Activated naive CD8-positive, alpha-beta T cell treated with anti-CD3 and anti-CD28 coated beads, Interleukin-2, amount 10 ng/mL, durations not matched to agents 7 days and 5 days (primary cell): ENCODE data around the gene MTARC2. TPM values are rescaled to one million over a fixed set of nuclear protein-coding genes. Genes with fewer than 3 reads are reported as not detected.

ENCODE experiments used
- ATAC-seq: fragments of 150-1000 bp; cut with Tn5 transposase; one replicate; pipeline ENCODE4 v1.10.0; 2021; ENCODE audit warnings: low read depth, moderate library complexity
- POLR2A ChIA-PET: fragments of 350-600 bp; sonication (Branson Sonifier 250); formaldehyde crosslinking; loops from one replicate; lab custom pipeline; 2021; ENCODE audit warnings: antibody characterized with exemption; lab: Charles Lee
- DNase-seq: peaks from one replicate; pipeline ENCODE4 v3.0.0; 2021
- H3K27ac Mint-ChIP-seq: one replicate; pipeline ENCODE4 v1.8.0; 2022; ENCODE audit warnings: mild to moderate bottlenecking, mixed read lengths
- H3K27me3 Mint-ChIP-seq: one replicate; pipeline ENCODE4 v1.8.0; 2022; ENCODE audit warnings: mild to moderate bottlenecking, moderate library complexity, mixed read lengths
- H3K36me3 Mint-ChIP-seq: one replicate; pipeline ENCODE4 v1.8.0; 2021; ENCODE audit warnings: mild to moderate bottlenecking, mixed read lengths
- H3K4me1 Mint-ChIP-seq: one replicate; pipeline ENCODE4 v1.8.0; 2021; ENCODE audit warnings: mixed read lengths
- H3K4me3 Mint-ChIP-seq: one replicate; pipeline ENCODE4 v1.8.0; 2022; ENCODE audit warnings: mild to moderate bottlenecking, moderate library complexity, mixed read lengths
- H3K9me3 Mint-ChIP-seq: one replicate; pipeline ENCODE4 v1.8.0; 2021; ENCODE audit warnings: mixed read lengths
- total RNA-seq, 2 experiments: library from RNA; stranded (reverse); gene quantifications; one replicate each; pipeline ENCODE4 v1.2.3, GENCODE V29; 2021

The MTARC2 gene
- total RNA-seq, 2 experiments from 2014 or later: not detected

- Mint-ChIP-seq H3K4me3 (no peak overlapping the region), H3K36me3 (no peaks in the 10 kb centered on the region), H3K27me3 (peaks cover 30% of the 10 kb centered on the region), H3K27ac (no peak overlapping the region), H3K9me3 (no peaks in the 10 kb centered on the region), H3K4me1 (no peaks in the 10 kb centered on the region)
- no peak for DNase-seq
- POLR2A ChIA-PET: no interaction called here
- ATAC-seq: no peak
Measured at GRCh38 chr1:220741825-220742224, 6.3 kb upstream of the MTARC2 start.

GRCh38 chr1:220742520-220742919, 5.6 kb upstream of the MTARC2 start:
- Mint-ChIP-seq H3K27me3 (peaks cover 36% of the 10 kb centered on the region), H3K4me3 (no peak overlapping the region), H3K36me3 (no peaks in the 10 kb centered on the region), H3K27ac (no peak overlapping the region), H3K4me1 (no peaks in the 10 kb centered on the region), H3K9me3 (no peaks in the 10 kb centered on the region)
- no peak for DNase-seq
- POLR2A ChIA-PET: no interaction called here
- no peak for ATAC-seq

- DNase-seq (no peak), ATAC-seq (no peak)
- POLR2A ChIA-PET: no interaction called here
- Mint-ChIP-seq H3K4me1 (peaks cover 5% of the 10 kb centered on the region), H3K27ac (no peak overlapping the region), H3K4me3 (no peak overlapping the region), H3K27me3 (peaks cover 50% of the 10 kb centered on the region), H3K36me3 (no peaks in the 10 kb centered on the region), H3K9me3 (no peaks in the 10 kb centered on the region)
Measured at GRCh38 chr1:220746851-220747250, 1.3 kb upstream of the MTARC2 start.

DNA sequence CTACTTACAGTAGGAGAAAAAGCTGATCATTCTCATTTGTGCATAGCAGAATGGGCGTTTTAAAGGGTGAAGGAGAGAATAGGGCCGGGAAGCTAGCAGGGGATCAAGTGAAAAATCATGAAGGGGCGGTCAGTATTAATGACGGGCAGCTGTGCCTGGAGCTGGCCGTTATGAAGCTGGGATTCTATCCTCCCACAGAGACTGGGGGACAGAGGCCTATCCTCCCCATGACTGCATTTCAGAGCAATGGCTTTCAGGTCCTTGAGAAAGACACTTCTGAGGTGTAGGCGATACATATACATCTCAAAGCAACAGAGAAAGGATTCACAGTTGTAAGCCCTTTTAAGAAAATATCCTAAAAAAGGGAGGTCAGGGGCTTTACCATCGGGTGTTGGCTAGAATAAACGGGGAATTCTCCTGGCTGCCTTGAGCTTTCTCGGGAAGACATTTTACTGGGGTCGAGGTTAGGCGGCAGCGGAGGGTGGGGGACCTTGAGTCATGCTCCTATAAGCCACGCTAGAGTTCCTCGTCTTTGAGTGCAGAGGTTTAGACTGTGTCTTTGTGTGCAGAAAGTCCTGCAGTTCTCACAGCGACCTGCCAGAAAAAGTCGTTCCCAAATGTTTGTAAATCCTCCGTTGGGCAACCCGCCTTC, 559 bp upstream of the MTARC2 start:
- no peak for DNase-seq
- no peak for ATAC-seq
- H3K4me3 Mint-ChIP-seq: peak overlapping the region; percentile 64
- no peaks in the 10 kb centered on the region for H3K36me3 Mint-ChIP-seq
- POLR2A ChIA-PET: no interaction called here
- H3K4me1 Mint-ChIP-seq: peaks cover 5% of the 10 kb centered on the region
- H3K9me3 Mint-ChIP-seq: no peaks in the 10 kb centered on the region
- peaks cover 50% of the 10 kb centered on the region for H3K27me3 Mint-ChIP-seq
- no peak overlapping the region for H3K27ac Mint-ChIP-seq

DNA sequence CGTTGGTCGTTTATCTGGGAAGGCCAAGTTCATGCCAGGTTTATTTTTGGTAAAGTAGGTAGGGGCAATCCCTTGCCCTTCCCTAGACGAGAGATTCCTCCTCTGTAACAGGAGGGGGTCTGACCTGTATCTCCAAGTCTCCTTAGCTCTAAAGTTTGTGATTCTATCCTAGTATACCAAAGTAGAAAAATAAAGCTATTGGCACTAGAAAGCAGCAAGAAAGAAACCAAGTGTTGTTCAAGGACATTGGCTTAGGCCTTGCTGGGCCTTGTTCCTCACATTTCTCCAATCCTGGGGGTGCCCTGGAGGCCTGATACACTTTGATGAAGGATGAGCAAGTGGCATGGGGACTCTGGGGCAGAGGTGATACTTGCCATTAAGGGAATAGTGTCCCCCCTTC, 814 bp downstream of the MTARC2 start:
- Mint-ChIP-seq H3K36me3 (no peaks in the 10 kb centered on the region), H3K4me1 (peaks cover 5% of the 10 kb centered on the region), H3K27me3 (peaks cover 50% of the 10 kb centered on the region), H3K9me3 (no peaks in the 10 kb centered on the region), H3K27ac (no peak overlapping the region), H3K4me3 (peak overlapping the region; percentile 55)
- DNase-seq (no peak), ATAC-seq (no peak)
- POLR2A ChIA-PET: no interaction called here

DNA sequence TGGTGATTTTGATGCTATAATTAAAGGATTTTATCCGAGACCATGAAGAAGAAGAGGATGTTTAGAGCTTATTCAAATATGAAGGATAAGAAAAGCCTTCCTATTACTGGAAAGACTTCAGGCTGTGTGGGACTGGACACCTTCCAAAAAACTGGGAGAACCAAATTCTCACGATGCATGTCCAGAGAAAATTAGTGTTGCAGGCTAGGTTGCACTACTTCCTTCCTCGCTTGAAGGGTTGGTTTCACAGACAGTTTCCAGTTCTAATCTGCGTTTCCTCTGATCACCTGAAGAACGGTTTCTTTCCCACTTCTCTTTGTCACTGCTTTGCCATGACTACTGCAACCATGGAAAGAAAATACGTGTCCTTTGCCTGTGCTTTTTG, 2.0 kb downstream of the MTARC2 start:
- Mint-ChIP-seq H3K27ac (no peak overlapping the region), H3K36me3 (no peaks in the 10 kb centered on the region), H3K4me3 (no peak overlapping the region), H3K27me3 (peaks cover 48% of the 10 kb centered on the region), H3K9me3 (no peaks in the 10 kb centered on the region), H3K4me1 (peaks cover 5% of the 10 kb centered on the region)
- DNase-seq (no peak), ATAC-seq (no peak)
- POLR2A ChIA-PET: no interaction called here

DNA sequence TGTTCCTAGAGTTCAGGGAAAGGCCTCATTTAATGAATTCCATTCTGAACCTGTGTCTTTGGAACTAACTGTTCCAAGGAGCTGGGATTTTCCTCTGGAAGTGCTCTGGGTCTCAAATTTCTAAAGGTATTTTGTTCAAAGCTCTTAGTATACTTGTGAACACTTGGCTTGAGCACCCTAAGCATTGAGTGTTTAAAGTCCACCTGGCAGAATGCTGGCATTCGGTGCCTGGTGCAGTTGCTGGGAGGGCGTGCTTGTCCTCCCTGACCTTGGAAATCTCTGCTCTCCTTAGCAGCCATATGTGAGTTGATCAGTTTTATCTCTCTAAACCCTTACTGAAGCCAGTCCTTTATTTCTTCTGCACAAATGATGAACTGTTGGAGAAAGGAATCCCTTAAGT, 3.0 kb downstream of the MTARC2 start:
- H3K4me3 Mint-ChIP-seq: no peak overlapping the region
- ATAC-seq (no peak), DNase-seq (no peak)
- no peaks in the 10 kb centered on the region for H3K36me3 Mint-ChIP-seq
- POLR2A ChIA-PET: no interaction called here
- peaks cover 5% of the 10 kb centered on the region for H3K4me1 Mint-ChIP-seq
- H3K27me3 Mint-ChIP-seq: peaks cover 46% of the 10 kb centered on the region
- no peaks in the 10 kb centered on the region for H3K9me3 Mint-ChIP-seq
- H3K27ac Mint-ChIP-seq: no peak overlapping the region

- Mint-ChIP-seq H3K36me3 (no peaks in the 10 kb centered on the region), H3K4me1 (no peaks in the 10 kb centered on the region), H3K27me3 (peaks cover 20% of the 10 kb centered on the region), H3K4me3 (no peak overlapping the region), H3K27ac (no peak overlapping the region), H3K9me3 (no peaks in the 10 kb centered on the region)
- POLR2A ChIA-PET: no interaction called here
- no peak for DNase-seq
- no peak for ATAC-seq
Measured at GRCh38 chr1:220754212-220754917, 6.2 kb downstream of the MTARC2 start.

DNA sequence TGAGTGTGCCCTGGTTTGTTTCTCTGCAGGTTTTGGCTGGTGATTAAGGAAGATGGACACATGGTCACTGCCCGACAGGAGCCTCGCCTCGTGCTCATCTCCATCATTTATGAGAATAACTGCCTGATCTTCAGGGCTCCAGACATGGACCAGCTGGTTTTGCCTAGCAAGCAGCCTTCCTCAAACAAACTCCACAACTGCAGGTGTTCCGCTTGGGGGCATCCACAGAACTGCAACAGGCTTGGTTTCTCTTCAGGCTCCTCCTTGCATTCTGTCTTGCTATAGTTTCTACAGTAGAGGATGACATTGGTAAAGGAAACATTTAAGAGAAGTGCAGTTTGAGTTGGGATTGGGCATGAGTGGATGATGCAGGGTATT, 6.8 kb downstream of the MTARC2 start:
- no peak overlapping the region for H3K4me3 Mint-ChIP-seq
- no peak overlapping the region for H3K27ac Mint-ChIP-seq
- no peaks in the 10 kb centered on the region for H3K36me3 Mint-ChIP-seq
- no peaks in the 10 kb centered on the region for H3K4me1 Mint-ChIP-seq
- ATAC-seq (no peak), DNase-seq (no peak)
- POLR2A ChIA-PET: no interaction called here
- H3K9me3 Mint-ChIP-seq: no peaks in the 10 kb centered on the region
- peaks cover 15% of the 10 kb centered on the region for H3K27me3 Mint-ChIP-seq

DNA sequence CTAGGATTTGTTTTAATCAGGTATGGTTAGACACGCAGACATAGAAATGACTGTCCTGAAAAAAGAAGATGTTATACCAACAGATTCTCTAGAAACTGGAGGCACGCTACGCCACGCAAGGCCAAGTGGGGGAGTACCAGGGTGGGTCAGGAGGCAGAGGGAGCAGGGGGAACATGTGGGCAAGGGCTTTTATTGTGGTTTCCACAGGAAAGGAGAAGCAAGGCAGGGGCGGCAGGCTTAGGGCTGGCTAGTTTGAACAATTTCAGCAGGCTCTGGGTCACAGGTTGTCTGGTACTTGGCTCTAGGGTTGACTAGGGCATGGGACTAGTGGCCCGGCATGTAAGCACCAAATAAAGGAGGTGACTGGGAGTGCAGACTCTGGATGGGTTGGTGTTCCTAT, 7.2 kb downstream of the MTARC2 start:
- H3K27me3 Mint-ChIP-seq: peaks cover 11% of the 10 kb centered on the region
- POLR2A ChIA-PET: no interaction called here
- ATAC-seq (no peak), DNase-seq (no peak)
- H3K36me3 Mint-ChIP-seq: no peaks in the 10 kb centered on the region
- H3K9me3 Mint-ChIP-seq: no peaks in the 10 kb centered on the region
- H3K27ac Mint-ChIP-seq: no peak overlapping the region
- H3K4me3 Mint-ChIP-seq: no peak overlapping the region
- H3K4me1 Mint-ChIP-seq: no peaks in the 10 kb centered on the region

DNA sequence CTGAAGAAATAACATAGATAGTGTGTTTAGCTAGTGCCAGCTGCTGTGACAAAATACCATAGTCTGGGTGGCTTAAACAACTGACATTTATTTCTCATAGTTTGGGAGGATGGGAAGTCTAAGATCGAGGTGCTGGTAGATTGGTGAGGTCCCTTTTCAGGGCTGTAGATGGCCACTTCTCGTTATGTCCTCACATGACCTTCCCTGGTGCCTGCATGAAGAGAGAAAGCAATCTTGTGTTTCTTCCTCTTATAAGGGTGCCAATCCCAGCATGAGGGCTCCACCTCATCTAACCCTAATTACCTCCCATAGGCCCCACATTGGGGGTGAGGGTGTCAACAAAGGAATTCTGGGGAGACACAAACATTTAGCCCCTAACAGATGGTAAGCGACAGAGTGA, 9.3 kb downstream of the MTARC2 start:
- Mint-ChIP-seq H3K9me3 (no peaks in the 10 kb centered on the region), H3K36me3 (no peaks in the 10 kb centered on the region), H3K4me1 (no peaks in the 10 kb centered on the region), H3K27me3 (peaks cover 3% of the 10 kb centered on the region), H3K4me3 (no peak overlapping the region), H3K27ac (no peak overlapping the region)
- ATAC-seq: no peak
- POLR2A ChIA-PET: no interaction called here
- DNase-seq: no peak

DNA sequence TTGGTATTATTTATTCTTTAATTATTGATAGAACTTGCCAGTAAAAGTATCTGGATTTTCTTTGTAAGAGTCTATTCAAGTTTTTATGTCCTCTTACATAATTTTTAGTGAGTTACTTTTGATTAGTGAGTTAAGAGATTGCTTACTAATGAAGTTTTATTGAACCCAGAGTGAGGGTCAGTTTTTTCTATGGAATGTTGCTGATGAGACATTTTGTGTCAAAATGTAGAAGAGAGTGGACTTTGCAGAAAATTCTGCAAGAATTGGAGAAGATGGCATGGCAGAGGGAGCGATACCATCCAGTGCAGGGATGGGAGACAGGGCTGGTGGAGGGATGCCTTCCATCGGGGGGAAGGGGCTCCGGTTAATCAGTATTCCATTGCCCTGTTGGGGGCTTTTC, 11.0 kb downstream of the MTARC2 start:
- H3K27ac Mint-ChIP-seq: no peak overlapping the region
- no peaks in the 10 kb centered on the region for H3K9me3 Mint-ChIP-seq
- H3K27me3 Mint-ChIP-seq: peaks cover 3% of the 10 kb centered on the region
- no peak for ATAC-seq
- H3K4me3 Mint-ChIP-seq: no peak overlapping the region
- H3K4me1 Mint-ChIP-seq: no peaks in the 10 kb centered on the region
- POLR2A ChIA-PET: no interaction called here
- DNase-seq: no peak
- H3K36me3 Mint-ChIP-seq: no peaks in the 10 kb centered on the region

DNA sequence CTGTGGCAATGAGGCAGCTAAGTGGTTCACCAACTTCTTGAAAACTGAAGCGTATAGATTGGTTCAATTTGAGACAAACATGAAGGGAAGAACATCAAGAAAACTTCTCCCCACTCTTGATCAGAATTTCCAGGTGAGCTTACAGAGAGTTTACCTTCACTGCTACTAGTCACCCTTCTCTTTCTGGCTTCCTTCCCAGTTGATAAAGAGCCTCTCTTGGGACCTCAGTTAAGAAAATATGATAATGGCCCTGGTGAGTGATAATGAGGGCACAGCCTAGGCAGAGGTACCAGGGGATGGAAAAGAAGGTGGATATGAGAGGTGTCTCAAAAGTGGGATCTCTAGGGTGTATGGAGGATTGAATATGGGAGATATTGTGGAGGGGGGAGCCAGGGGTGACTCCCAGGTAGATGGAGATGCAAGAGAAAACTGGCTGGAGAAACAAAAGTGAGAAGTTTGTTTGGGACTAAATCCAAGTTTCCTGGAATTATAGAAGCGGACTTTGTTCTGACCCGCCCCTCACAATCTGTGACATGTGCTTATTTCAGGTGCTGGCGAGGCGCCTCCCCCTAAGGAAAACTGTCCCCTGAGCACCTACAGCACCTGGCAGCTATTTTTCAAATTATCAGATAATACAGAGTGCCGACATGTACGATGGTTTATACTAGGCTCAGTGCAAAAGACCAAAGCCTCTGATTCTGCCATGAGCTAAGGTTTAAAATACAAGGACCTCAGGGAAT, 13.7 kb downstream of the MTARC2 start:
- no peaks in the 10 kb centered on the region for H3K9me3 Mint-ChIP-seq
- no peaks in the 10 kb centered on the region for H3K36me3 Mint-ChIP-seq
- DNase-seq (no peak), ATAC-seq (no peak)
- no peaks in the 10 kb centered on the region for H3K4me1 Mint-ChIP-seq
- no peak overlapping the region for H3K27ac Mint-ChIP-seq
- POLR2A ChIA-PET: no interaction called here
- peaks cover 3% of the 10 kb centered on the region for H3K27me3 Mint-ChIP-seq
- no peak overlapping the region for H3K4me3 Mint-ChIP-seq

- ATAC-seq (no peak), DNase-seq (no peak)
- Mint-ChIP-seq H3K4me3 (no peak overlapping the region), H3K9me3 (no peaks in the 10 kb centered on the region), H3K27ac (no peak overlapping the region), H3K4me1 (no peaks in the 10 kb centered on the region), H3K36me3 (no peaks in the 10 kb centered on the region), H3K27me3 (peaks cover 3% of the 10 kb centered on the region)
- POLR2A ChIA-PET: no interaction called here
Measured at GRCh38 chr1:220764757-220765156, 16.6 kb downstream of the MTARC2 start.
